Hematopoietic multipotent progenitor cell treated with erythropoietin and hydrocortisone succinate and interleukin-3 and kit ligand, for 15 days (in vitro differentiated cells): ENCODE measurements around the gene SELENOH.
A peak's percentile ranks its signal among the peaks of the same experiment; 100 is the strongest.
"Not testable (repeated sequence)": the region's sequence is repeated elsewhere in the genome, so short reads cannot be mapped to it uniquely, and the experiment has no call there.

Experiments
- DNase-seq: peaks from one replicate; pipeline ENCODE4 v3.0.0-alpha.2; 2015; ENCODE audit warnings: low spot score

SELENOH gene, protein sequence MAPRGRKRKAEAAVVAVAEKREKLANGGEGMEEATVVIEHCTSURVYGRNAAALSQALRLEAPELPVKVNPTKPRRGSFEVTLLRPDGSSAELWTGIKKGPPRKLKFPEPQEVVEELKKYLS

DNA sequence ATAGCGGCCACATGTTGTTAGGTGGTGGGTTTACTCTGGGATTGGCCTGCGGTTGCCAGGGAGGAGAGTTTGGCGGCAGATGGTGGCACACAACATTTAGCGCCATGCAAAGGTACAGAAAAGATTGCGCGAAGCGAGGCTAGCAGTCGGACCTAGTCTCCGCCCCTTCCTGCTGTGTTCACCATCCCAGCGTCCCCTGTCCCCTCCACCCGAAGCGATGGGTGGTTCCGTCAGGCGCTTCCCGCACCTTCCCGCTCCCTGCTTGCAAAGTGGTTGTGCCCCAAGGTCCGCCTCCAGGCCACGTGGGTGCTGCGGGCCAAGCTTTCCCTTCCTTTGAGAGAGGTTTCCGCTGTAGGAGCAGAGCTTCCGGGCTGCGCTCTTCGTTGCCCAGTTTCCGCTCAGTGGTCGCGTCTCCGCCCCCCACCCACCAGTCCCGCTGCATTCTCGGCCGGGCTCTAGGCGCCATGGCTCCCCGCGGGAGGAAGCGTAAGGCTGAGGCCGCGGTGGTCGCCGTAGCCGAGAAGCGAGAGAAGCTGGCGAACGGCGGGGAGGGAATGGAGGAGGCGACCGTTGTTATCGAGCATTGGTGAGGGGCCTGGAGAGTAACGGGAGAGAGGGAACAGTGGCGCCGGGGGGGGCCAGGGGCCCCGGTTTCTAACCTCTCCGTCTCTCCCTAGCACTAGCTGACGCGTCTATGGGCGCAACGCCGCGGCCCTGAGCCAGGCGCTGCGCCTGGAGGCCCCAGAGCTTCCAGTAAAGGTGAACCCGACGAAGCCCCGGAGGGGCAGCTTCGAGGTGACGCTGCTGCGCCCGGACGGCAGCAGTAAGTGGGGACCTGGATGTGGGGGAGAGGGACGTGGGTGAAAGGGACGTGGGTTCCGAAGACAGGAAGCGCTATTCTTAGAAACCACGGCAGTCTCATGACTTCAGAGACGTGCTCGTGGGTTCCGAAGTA is at the start of gene SELENOH:
Gene SELENOH, plus strand, starts transcription at position 360 of the 955 bp plus-strand sequence. Its CDS starts 105 bp downstream, at position 465.
- peak; percentile 86 for DNase-seq

DNA sequence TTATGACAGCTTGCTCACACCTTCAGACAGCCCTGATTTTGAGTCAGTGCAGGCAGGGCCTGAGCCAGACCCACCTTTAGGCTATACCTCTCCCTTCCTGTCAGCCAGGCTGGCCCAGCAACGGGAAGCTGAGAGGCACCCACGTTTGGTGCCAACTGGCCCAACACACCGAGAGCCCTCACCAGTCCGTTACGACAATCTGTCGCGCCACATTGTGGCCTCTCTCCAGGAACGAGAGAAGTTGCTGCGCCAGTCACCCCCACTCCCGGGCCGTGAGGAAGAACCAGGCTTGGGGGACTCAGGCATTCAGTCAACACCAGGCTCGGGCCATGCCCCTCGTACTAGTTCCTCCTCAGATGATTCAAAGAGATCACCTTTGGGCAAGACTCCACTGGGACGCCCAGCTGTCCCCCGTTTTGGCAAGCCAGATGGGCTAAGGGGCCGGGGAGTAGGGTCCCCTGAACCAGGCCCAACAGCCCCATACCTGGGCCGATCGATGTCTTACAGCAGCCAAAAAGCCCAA is 42.4 kb upstream of the SELENOH start:
- no peak for DNase-seq

DNA sequence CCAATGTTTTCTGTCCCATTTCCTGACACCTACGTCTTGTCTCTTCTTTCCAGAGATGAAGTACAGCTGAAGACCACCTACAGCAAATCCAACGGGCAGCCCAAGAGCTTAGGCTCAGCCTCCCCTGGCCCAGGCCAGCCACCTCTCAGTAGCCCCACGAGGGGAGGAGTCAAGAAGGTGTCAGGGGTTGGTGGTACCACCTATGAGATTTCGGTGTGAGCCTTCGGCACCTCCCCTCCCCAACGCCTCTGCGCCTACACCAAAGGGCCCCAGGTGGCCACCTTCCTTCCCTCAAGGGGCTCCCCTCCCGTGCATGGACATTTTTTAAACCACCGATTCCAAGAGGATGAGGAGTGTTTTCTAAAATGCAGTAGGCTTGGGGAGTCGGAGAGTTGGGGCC is 41.5 kb upstream of the SELENOH start:
- DNase-seq, result no peak

DNA sequence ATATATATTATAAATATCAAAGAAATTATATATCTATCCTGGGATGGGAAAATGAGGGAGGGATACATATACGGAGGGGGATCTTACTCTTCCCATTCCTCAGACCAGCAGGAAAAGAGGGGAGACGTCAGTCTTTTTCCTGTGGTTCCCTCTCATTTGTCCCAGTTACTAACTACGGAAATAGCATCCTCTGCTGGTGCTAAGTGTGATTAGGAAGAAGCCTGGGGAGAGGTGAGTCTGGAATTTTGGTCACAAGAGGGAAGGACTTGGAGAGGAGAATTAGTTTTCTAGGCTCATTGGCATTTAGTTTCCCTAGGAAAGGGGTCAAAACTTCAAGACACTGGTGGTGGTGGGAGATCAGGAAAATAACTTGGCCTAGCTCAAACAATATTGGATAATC is 40.9 kb upstream of the SELENOH start:
- DNase-seq, result no peak

DNA sequence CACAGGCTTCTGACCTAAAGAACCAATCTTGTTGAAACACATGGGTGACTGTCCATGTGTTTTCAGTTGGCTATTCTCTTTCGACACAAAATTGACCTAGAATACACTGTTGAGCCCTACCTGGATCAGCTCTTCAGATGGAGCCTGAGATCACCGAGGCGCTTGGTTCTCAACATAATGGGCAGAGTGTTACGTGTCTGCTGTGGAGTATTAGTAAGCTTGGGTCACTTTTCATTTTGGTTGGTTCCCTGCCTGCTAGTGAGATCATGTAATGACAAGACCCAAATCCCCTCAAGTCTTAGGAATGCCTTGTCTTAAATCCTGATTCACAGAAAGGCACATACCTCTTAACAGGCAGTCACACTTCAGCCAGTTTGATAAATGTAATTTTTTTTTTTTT is 38.0 kb upstream of the SELENOH start:
- no peak for DNase-seq

DNA sequence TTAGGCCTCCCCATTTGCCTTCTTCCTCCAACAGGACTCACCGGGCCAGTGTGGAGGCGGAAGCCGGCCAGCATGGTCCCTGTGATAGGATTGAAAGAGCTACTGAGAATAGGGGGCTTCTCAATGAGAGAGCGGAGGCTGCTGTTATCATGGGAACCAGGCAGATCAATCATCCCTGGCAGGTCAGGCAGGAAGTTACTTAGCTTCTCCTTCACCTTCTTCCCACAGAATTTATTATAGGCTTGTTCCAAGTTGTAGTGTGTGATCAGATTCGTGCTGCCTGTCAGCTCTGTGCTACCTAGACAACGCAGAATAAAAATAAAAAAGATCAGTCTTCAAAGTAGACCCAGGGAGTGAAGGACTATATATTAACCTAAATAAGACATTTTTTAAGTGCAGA is 36.4 kb upstream of the SELENOH start:
- DNase-seq, result no peak

DNA sequence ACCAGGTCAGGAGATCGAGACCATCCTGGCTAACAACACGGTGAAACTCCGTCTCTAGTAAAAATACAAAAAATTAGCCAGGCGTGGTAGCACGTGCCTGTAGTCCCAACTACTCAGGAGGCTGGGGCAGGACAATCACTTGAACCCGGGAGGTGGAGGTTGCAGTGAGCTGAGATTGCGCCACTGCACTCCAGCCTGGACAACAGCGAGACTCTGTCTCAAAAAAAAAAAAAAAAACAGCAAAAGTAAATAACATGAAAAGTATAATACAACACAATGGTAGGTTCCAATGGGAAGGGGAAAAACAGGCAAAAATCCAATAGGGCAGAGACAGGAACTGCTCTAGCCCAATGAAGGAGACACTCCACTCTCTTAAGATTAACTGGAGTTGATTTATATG is 35.9 kb upstream of the SELENOH start:
- not testable (repeated sequence) for DNase-seq

DNA sequence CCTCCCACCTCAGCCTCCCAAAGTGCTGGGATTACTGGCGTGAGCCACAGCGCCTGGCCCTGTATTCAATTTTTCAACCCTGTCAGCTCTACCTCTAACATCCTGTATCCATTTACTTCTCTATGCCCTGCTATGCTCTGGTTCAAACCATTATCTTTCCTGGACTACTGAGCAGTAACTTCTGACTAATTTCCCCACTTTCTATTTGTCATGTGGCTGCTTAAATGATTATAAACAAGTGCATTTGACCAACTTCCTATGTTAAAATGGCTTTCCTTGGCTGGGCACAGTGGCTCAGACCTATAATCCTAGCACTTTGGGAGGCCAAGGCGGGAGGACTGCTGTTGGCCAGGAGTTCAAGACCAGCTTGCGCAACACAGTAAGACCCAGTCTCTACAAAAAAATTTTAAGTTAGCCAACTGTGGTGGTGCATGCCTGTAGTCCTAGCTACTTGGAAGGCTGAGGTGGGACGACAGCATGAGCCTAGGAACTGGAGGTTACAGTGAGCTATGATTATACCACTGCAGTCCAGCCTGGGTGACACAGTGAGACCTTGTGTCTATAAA is 31.4 kb upstream of the SELENOH start:
- no peak for DNase-seq

DNA sequence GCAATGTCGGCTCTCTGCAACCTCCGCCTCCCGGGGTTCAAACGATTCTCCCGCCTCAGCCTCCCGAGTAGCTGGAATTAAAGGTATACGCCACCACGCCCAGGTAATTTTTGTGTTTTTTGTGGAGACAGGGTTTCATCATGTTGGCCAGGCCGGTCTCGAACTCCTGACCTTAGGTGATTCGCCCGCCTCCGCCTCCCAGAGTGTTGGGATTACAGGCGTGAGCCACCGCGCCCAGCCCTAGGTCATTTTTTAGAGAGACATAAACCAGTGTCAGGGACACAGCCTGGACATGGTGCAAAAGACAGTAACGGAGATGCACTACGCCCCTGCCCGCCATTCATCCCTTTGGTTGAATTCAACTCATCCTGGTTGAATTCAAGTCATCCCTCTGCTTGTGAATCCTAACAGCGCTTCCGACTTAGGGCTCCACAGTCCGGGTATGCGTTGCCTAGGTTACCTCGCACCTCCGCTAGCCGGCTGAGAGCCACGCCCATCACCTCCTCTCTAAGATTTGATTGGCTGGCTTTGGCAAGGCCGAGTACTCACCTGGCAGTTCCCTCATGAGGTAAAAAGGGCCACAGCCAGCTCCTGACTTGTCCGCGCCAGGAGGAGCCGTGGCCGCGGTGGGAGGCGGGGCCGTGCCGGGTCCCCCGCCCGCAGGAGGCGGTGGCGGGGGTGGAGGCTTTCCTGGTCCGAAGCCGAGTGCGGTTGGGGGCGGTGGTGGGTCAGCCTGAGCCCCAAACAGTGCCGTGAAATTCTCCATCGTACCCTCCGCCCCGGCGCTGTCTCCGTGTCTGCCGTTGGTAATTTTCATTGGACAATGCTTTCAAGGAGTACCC is 29.7 kb upstream of the SELENOH start, which contains the start of gene MED19:
Gene MED19, minus strand, starts transcription at position 802 of the 842 bp plus-strand sequence. Its CDS starts 36 bp downstream, at position 766.
- peak; percentile 85 for DNase-seq

DNA sequence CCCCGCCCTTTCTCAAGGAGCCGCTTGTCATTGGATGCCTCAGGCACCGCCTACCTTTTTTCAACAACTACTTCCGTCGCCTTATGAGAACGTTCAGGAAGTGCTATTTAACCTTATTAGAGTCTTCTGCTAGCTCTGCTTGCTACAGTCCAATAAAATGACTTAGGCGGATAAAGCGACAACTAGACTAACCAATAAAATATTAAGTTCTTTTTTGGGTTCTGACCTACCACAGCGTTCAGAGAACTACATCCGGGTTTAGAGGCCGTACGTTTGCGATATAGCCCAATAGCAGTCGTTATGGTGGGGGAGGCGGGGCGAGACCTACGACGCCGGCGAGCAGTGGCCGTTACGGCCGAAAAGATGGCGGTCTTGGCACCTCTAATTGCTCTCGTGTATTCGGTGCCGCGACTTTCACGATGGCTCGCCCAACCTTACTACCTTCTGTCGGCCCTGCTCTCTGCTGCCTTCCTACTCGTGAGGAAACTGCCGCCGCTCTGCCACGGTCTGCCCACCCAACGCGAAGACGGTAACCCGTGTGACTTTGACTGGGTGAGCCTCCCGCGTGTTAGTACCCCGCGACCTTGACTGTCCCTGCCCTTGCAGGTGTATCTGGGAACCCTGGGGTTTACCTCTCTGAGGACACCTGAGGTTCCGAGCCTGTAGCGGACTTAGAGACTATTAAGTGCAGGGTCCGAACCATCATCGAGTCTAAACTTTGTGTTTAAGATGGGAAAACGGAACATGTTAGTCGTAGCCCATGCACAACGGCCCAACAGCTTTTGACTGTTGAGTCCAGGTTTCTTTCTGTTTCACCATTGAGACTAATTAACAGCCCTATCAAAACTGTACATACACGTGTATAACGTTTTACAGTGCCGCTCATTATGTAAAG is 28.8 kb upstream of the SELENOH start, which contains the start of gene TMX2:
Gene TMX2, plus strand, starts transcription at position 338 of the 895 bp plus-strand sequence. Its CDS starts 26 bp downstream, at position 364.
- peak; percentile 98 for DNase-seq

DNA sequence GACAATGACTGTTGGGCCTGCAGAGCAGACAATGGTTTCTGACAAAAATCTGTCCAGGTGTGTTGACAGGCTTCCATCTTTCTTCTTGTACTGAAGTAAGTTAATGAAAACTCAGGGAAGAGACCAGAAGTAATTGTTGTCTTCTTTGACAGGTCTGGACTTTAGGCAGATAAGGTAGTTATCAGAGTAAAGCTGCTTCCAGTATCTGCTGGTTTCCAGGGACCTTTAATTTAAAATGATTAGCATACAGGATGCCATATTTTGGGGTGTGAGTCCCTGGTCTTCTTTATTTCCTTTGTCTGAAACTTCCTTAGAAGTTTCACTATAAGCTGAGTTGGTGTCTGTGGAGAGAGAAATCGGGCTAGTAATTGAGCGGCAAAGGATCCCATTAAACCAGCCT is 27.5 kb upstream of the SELENOH start:
- DNase-seq, result no peak

DNA sequence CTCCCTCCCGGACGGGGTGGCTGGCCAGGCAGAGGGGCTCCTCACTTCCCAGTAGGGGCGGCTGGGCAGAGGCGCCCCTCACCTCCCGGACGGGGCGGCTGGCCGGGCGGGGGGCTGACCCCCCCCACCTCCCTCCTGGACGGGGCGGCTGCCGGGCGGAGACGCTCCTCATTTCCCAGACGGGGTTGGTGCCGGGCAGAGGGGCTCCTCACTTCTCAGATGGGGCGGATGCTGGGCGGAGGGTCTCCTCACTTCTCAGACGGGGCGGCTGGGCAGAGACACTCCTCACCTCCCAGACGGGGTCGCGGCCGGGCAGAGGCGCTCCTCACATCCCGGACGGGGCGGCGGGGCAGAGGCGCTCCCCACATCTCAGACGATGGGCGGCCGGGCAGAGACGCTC is 24.6 kb upstream of the SELENOH start:
- not testable (repeated sequence) for DNase-seq

DNA sequence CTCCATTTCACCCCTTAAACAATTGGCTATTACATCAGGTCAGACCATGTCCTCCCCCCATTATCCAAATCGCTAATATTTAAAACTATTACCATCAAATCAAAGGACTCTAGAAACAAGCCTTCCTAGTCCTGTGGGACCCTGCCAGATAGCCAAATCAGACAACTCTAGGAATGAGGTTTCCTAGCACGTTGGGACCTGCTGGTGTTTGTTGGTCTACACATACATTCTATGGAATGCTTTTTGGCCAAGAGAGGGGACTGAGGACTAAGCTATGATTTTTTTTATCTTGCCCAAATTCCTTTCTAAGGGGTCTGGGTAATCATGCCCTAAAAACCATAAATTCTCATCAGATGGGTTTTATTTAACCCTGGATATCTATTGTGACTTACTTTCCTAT is 14.1 kb upstream of the SELENOH start:
- no peak for DNase-seq

DNA sequence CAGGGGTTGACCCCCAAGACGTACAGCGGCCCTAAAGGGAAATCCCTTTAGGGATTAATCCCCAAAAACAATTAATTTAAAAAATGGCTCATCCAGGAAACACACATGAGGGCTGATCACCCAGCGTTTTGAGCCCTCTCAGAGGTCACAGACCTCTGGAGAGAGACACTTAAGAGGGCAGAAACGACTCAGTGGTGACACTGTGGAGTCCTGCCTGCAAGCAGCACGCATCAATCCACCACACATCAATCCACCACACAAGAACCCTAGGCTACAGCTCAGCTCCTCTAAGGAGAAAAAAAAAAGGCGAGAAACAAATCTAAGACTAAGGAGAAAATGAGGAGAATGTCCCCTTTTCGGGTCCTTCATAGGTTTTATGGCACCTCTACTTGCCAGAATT is 12.5 kb upstream of the SELENOH start:
- no peak for DNase-seq

DNA sequence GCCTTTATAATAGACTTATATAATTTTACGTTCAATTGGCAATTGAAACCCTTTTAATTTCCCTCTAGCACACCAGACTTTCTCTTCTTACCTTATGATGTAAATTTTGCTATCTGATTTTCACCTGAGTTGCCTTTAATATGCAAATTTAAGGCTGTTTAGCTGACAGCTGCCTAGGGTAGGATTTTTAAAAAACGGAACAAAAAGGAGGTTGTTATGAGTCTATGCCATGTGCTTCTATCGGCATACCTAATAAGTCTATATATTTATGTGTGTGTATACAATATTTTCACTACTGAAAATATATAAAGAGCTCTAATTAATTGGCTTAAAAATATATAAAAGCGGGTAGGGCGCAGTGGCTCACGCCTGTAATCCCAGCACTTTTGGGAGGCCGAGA is 11.8 kb upstream of the SELENOH start:
- no peak for DNase-seq

DNA sequence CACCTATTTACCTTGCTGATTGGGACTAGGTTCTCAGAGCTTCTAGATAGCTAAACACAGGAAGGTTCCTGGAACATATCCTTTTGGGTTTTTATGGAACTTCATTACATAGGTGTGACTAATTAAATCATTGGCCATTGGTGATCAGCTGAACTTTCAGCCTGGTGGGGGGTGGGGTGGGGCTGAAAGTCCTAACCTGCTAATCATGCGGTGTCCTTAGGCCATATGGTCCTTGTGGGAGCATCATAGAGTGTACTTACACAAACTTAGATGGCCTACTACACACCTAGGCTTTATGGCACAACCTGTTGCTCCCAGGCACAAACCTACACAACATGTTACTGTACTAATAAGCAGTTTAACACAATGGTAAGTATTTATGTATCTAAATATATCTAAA is 8.6 kb upstream of the SELENOH start:
- DNase-seq, result no peak

DNA sequence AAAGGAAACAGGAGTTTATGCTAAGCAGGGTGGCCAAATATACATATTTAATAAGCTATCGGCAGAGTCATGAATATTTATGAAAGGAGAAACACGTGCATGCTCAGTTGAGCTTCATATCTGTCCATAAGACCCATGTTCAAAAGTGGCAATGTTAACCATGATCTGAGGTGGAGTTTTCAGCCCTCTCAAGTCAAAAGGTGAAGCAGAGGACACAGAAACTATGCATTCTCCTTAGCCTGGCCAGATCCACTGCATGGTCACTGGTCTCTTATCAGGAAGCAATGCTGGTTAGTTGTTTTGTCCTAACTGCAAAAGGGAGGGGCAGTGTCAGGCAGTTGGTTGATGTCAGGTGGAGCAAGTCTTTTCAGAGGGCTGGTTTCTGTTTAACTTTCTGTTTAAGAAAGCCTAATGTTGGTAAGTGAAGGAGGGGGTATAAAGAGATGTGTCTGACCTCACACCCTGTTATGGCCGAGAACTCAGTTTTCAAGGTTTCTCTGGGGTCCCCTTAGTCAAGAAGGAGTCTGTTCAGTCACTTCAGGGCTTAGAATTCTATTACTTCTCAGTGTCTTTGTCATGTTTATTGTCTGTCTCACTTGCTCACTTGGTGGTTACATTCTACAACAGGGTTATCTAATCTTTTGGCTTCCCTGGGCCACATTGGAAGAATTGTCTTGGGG is 5.5 kb upstream of the SELENOH start:
- peak; percentile 31 for DNase-seq

DNA sequence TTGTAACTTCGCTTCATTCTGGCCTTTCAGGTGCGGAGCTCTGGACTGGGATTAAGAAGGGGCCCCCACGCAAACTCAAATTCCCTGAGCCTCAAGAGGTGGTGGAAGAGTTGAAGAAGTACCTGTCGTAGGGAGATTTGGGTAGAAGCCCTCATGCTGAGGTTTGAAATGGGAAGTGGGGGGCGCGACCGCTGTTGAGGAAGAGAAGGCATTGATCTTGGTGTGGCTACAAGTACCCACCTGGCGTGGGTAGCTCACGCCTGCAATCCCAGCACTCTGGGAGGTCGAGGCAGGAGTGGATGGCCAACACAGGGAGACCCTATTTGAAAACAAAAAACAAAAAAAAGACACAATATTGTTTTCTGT is 779 bp downstream of the SELENOH start:
- DNase-seq, result no peak

DNA sequence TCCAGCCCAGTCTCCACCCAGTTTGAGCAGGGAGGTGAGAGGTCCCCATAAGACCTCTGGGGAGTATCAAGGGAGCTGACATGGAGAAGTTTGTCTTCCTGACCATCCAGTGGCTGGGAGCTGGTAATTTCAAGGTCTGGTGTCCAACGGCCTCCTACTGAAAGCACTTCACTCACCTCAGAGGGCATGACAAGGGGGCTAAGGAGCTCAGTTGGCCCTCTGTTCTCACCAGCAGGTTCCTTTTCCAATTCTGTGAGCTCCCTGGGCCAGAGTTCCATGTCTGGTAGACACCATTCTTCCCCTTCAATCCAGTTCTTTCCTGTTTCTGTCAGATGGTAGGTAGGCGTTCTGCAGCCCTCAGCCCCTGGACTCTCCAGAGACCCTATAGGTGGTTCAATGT is 3.1 kb downstream of the SELENOH start:
- no peak for DNase-seq

DNA sequence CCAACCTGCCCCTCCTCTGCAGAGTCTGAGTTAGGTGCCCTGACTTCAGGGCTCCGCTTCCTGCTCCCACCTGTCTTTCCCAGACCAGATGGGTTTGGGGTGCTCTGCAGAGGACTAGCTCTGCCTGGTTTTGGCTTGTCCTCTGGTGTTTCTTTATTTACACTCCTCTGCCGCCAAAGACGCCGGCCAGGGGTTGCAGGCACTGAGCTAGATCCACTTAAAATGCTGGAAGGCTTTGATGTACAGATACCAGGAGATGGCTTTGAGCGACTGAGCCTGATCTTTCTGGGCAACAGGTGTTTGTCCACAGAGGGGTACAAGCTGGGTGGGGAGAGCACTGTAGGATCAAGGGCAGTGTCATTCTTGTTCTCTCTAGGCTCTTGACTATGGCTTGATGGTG is 3.9 kb downstream of the SELENOH start:
- no peak for DNase-seq
